OCI-LY1 (cell line): ENCODE measurements around the gene SEMA5A.

ENCODE experiments used
- H2AFZ ChIP-seq: fragments of 200-600 bp; sonication (generic), shearing (Covaris generic); 2 replicates; pipeline ENCODE4 v1.6.0; 2014; ENCODE audit warnings: antibody characterized with exemption, mild to moderate bottlenecking, low read length
- H3F3A ChIP-seq: fragments of 200-600 bp; sonication (generic), shearing (Covaris generic); 2 replicates; pipeline ENCODE4 v1.6.0; 2014; ENCODE audit warnings: mild to moderate bottlenecking, antibody characterized with exemption, low read length, moderate library complexity; ENCODE audit not compliant: insufficient read depth
- H3K27ac ChIP-seq: fragments of 200-600 bp; sonication (generic); 2 replicates; pipeline ENCODE4 v1.5.1; 2014; ENCODE audit warnings: low read length, mixed run types, mild to moderate bottlenecking, low read depth; ENCODE audit not compliant: poor library complexity, severe bottlenecking
- H3K27me3 ChIP-seq: fragments of 200-600 bp; sonication (generic); 2 replicates; pipeline ENCODE4 v1.6.0; 2014; ENCODE audit warnings: antibody characterized with exemption, mild to moderate bottlenecking, low read length, moderate library complexity; ENCODE audit not compliant: insufficient read depth
- H3K36me3 ChIP-seq: fragments of 200-600 bp; sonication (generic); 2 replicates; pipeline ENCODE4 v1.6.1; 2014; ENCODE audit warnings: mild to moderate bottlenecking, antibody characterized with exemption, low read length, moderate library complexity, mixed read lengths; ENCODE audit not compliant: insufficient read depth
- H3K4me1 ChIP-seq: fragments of 200-600 bp; sonication (generic); 2 replicates; pipeline ENCODE4 v1.5.1; 2014; ENCODE audit warnings: mild to moderate bottlenecking, low read length, moderate library complexity; ENCODE audit not compliant: insufficient read depth, severe bottlenecking
- H3K4me2 ChIP-seq: fragments of 200-600 bp; sonication (generic), shearing (Covaris generic); 2 replicates; pipeline ENCODE4 v1.6.1; 2014; ENCODE audit warnings: low read length
- H3K4me3 ChIP-seq: fragments of 200-600 bp; sonication (generic); 2 replicates; pipeline ENCODE4 v1.5.1; 2014; ENCODE audit warnings: low read length, low read depth, mild to moderate bottlenecking, mixed read lengths; ENCODE audit not compliant: poor library complexity, severe bottlenecking
- H3K79me2 ChIP-seq: fragments of 200-600 bp; shearing (Covaris generic); 2 replicates; pipeline ENCODE4 v1.6.1; 2016; ENCODE audit warnings: mixed run types, low read length, mixed read lengths; ENCODE audit not compliant: insufficient read depth
- H3K9ac ChIP-seq: fragments of 200-600 bp; sonication (generic), shearing (Covaris generic); 2 replicates; pipeline ENCODE4 v1.6.1; 2014; ENCODE audit warnings: mild to moderate bottlenecking, low read length, mixed read lengths
- H3K9me2 ChIP-seq: fragments of 200-600 bp; sonication (generic), shearing (Covaris generic); 2 replicates; pipeline ENCODE4 v1.6.1; 2014; ENCODE audit warnings: low read depth, mild to moderate bottlenecking, low read length, mixed read lengths
- H3K9me3 ChIP-seq: fragments of 200-600 bp; shearing (Covaris generic); 2 replicates; pipeline ENCODE4 v1.6.1; 2014; ENCODE audit warnings: low read length, mixed read lengths
- H4K20me1 ChIP-seq: fragments of 200-600 bp; sonication (generic), shearing (Covaris generic); 2 replicates; pipeline ENCODE4 v1.6.0; 2016; ENCODE audit warnings: mild to moderate bottlenecking, low read length; ENCODE audit not compliant: insufficient read depth
- EZH2 ChIP-seq: fragments of 200-600 bp; sonication (generic), shearing (Covaris generic); IDR thresholded peaks from 2 replicates; pipeline ENCODE4 v1.8.0; 2017; ENCODE audit warnings: borderline replicate concordance, mixed run types, mild to moderate bottlenecking, antibody characterized with exemption, low read length, moderate library complexity, mixed read lengths
- TF ChIP-seq, protein P1 (sequence below): fragments of 200-600 bp; sonication (generic), shearing (Covaris generic); IDR thresholded peaks from 2 replicates; pipeline ENCODE4 v1.5.1; 2017; ENCODE audit warnings: mild to moderate bottlenecking, antibody characterized with exemption, low read length, moderate library complexity, mixed read lengths

Gene SEMA5A

GRCh38 chr5:9496801-9497200 lies 49.1 kb downstream of the SEMA5A start:
- no peaks in the 10 kb centered on the region for H3K27me3 ChIP-seq
- TF ChIP-seq, protein P1, sequence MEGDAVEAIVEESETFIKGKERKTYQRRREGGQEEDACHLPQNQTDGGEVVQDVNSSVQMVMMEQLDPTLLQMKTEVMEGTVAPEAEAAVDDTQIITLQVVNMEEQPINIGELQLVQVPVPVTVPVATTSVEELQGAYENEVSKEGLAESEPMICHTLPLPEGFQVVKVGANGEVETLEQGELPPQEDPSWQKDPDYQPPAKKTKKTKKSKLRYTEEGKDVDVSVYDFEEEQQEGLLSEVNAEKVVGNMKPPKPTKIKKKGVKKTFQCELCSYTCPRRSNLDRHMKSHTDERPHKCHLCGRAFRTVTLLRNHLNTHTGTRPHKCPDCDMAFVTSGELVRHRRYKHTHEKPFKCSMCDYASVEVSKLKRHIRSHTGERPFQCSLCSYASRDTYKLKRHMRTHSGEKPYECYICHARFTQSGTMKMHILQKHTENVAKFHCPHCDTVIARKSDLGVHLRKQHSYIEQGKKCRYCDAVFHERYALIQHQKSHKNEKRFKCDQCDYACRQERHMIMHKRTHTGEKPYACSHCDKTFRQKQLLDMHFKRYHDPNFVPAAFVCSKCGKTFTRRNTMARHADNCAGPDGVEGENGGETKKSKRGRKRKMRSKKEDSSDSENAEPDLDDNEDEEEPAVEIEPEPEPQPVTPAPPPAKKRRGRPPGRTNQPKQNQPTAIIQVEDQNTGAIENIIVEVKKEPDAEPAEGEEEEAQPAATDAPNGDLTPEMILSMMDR, result no peak
- TF ChIP-seq EZH2, result no peak
- no peak overlapping the region for H3K4me3 ChIP-seq
- H3K36me3 ChIP-seq, result no peaks in the 10 kb centered on the region
- no peaks in the 10 kb centered on the region for H3K4me1 ChIP-seq
- H3K9me2 ChIP-seq, result no peaks in the 10 kb centered on the region
- no peaks in the 10 kb centered on the region for H4K20me1 ChIP-seq
- H3K27ac ChIP-seq, result no peak overlapping the region
- no peak overlapping the region for H3K9ac ChIP-seq
- no peaks in the 10 kb centered on the region for H3K79me2 ChIP-seq
- no peaks in the 10 kb centered on the region for H3K9me3 ChIP-seq
- no peak overlapping the region for H3K4me2 ChIP-seq
- no peak overlapping the region for H2AFZ ChIP-seq
- H3F3A ChIP-seq, result no peaks in the 10 kb centered on the region

- Histone ChIP-seq H3K36me3 (no peaks in the 10 kb centered on the region), H3K4me2 (no peak overlapping the region), H2AFZ (no peak overlapping the region), H4K20me1 (no peaks in the 10 kb centered on the region), H3K9ac (no peak overlapping the region), H3F3A (no peaks in the 10 kb centered on the region), H3K27me3 (no peaks in the 10 kb centered on the region), H3K27ac (no peak overlapping the region), H3K9me3 (no peaks in the 10 kb centered on the region), H3K79me2 (no peaks in the 10 kb centered on the region), H3K4me3 (no peak overlapping the region), H3K9me2 (no peaks in the 10 kb centered on the region), H3K4me1 (no peaks in the 10 kb centered on the region)
- TF ChIP-seq EZH2, result no peak
- TF ChIP-seq, protein P1, result no peak
Measured at GRCh38 chr5:9495121-9495520, 50.8 kb downstream of the SEMA5A start.

- Histone ChIP-seq H3K4me2 (no peak overlapping the region), H3K9me3 (no peaks in the 10 kb centered on the region), H3K27ac (no peak overlapping the region), H4K20me1 (no peaks in the 10 kb centered on the region), H3K9ac (no peak overlapping the region), H3K36me3 (no peaks in the 10 kb centered on the region), H3K27me3 (no peaks in the 10 kb centered on the region), H3K4me1 (no peaks in the 10 kb centered on the region), H2AFZ (no peak overlapping the region), H3F3A (no peaks in the 10 kb centered on the region), H3K79me2 (no peaks in the 10 kb centered on the region), H3K9me2 (no peaks in the 10 kb centered on the region), H3K4me3 (no peak overlapping the region)
- TF ChIP-seq, protein P1, result no peak
- TF ChIP-seq EZH2, result no peak
Measured at GRCh38 chr5:9494301-9494700, 51.6 kb downstream of the SEMA5A start.
